SU-DHL-6 (cell line): ENCODE results near the gene C9orf152.

Source experiments
- EZH2phosphoT487 ChIP-seq: fragments of 200-600 bp; sonication (generic), shearing (Covaris generic); conservative IDR thresholded peaks from 2 replicates; pipeline ENCODE4 v1.6.1; 2018; ENCODE audit warnings: mild to moderate bottlenecking, antibody characterized with exemption, low read length, moderate library complexity, mixed read lengths
- TF ChIP-seq, protein P1 (sequence below): fragments of 200-600 bp; sonication (generic); IDR thresholded peaks from one replicate; pipeline ENCODE4 v1.5.1; 2017; ENCODE audit warnings: antibody characterized with exemption, mild to moderate bottlenecking, low read length, moderate library complexity; ENCODE audit not compliant: insufficient read depth, poor library complexity, severe bottlenecking

DNA sequence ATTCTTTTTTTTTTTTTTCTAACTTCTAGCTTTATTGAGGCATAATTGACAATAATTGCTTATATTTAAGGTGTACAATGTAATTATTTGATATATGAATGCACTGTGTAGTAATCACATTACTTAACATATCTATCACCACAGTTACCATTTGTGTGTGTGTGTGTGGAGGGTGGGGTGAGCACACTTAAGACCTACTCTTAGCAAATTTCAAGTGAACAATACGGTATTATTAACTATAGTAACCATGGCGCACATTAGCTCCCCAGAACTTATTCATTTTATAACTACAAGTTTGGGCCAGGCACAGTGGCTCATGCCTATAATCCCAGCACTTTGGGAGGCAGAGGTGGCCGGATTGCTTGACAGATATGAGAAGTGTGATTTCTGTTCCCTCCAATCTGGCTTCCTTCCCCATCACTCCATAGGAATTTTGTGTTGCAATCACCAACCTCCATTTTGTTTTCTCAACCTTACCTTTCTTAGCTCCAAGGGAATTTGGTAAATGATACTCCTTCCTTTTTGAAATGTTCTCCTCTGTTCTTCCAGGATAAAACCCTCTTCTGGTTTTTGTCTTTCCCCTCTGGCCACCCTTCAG is 33.4 kb upstream of the C9orf152 start:
- TF ChIP-seq, protein P1, sequence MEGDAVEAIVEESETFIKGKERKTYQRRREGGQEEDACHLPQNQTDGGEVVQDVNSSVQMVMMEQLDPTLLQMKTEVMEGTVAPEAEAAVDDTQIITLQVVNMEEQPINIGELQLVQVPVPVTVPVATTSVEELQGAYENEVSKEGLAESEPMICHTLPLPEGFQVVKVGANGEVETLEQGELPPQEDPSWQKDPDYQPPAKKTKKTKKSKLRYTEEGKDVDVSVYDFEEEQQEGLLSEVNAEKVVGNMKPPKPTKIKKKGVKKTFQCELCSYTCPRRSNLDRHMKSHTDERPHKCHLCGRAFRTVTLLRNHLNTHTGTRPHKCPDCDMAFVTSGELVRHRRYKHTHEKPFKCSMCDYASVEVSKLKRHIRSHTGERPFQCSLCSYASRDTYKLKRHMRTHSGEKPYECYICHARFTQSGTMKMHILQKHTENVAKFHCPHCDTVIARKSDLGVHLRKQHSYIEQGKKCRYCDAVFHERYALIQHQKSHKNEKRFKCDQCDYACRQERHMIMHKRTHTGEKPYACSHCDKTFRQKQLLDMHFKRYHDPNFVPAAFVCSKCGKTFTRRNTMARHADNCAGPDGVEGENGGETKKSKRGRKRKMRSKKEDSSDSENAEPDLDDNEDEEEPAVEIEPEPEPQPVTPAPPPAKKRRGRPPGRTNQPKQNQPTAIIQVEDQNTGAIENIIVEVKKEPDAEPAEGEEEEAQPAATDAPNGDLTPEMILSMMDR: no peak
- TF ChIP-seq EZH2phosphoT487: no peak
